GM19395 (cell line): Measurements from ENCODE around the gene DTYMK.

Experiments used
- ATAC-seq: cut with Tn5 transposase; IDR thresholded peaks from one replicate; pipeline ENCODE4 v1.9.1; 2021; ENCODE audit warnings: mild to moderate bottlenecking, moderate library complexity; ENCODE audit not compliant: unreplicated experiment

The DTYMK gene

DNA sequence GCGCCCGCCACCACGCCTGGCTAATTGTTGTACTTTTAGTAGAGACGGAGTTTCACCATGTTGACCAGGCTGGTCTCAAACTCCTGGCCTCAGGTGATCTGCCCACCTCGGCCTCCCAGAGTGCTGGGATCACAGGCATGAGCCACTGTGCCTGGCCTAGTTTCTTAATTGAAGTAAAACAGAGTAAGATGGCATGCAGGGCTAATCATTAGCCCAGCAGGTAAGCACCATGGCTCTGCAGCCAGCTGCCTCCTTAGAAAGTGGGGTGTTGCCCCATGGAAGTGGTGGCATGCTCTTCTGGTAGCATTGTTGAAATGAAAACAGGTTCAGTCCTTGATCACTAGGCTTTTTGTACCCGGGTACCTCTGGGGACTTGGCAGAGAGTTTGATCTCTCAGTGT is 36.7 kb downstream of the DTYMK start:
- ATAC-seq, result no peak

DNA sequence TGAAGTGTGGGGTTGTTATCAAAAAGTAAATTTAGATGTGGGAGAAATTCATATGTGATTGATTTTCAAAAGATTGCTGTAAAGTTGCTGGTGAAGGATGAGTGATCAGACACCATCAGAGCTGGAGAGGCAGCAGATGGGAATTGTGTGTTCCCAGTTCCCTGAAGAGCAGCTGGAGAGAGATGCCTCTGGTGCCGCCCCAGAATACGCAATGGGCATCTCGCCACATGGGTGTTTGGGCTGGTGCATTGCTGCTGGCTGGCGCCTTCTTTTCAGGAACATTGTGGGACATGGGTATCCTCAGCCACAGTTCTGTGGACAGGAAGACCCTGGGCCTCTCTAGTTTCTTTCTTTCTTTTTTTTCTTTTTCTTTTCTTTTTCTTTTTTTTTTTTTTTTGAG is 37.2 kb downstream of the DTYMK start:
- ATAC-seq, result no peak

DNA sequence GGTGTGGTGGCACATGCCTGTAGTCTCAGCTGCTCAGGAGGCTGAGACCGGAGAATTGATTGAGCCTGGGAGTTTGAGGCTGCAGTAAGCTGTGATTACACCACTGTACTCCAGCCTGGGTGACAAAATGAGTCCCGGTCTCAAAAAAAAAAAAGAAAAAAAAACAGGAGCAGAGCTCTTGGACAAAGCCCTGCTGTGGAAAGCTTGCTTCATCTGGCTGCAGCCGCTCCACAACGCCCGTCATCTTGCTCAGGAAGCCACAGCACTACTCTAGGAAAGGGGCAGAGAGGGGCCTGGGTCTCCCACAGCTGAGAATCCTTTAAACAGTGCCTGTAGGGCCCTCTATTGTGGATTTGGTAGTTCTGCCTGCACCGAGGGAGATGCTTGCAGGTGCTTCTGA is 38.2 kb downstream of the DTYMK start:
- ATAC-seq, result no peak

DNA sequence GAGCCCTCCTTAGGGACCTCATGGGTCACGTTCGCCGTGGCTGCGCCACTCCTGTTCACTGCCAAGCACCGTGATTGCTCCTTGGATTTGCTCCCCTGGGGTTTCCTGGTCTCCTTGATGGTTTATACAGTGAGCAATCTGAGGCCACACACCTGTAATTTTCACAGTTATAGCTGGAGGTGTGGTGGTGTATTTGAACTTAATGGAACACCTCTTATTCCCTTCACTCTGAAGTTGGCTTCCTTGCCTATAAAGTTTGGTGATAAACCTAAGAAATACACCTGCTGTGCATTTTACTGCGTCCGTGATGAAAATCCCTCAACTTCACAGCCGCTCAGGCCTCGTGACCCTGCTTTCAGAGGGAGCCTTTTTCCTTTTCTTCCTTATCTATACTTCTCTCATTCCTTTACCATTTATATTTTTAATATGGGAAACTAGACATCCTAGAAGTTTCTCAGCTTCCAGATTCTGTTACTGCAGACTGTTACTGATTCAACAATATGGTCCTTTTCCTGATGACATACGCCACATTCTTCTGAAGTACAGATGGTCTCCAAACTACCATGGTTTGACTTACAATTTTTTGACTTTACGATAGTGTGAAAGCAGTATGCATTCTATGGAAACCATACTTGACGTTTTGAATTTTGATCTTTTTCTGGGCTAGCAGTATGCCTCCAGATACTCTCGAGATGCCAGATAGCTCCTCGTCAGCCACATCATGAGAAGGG is 40.5 kb downstream of the DTYMK start:
- no peak for ATAC-seq

DNA sequence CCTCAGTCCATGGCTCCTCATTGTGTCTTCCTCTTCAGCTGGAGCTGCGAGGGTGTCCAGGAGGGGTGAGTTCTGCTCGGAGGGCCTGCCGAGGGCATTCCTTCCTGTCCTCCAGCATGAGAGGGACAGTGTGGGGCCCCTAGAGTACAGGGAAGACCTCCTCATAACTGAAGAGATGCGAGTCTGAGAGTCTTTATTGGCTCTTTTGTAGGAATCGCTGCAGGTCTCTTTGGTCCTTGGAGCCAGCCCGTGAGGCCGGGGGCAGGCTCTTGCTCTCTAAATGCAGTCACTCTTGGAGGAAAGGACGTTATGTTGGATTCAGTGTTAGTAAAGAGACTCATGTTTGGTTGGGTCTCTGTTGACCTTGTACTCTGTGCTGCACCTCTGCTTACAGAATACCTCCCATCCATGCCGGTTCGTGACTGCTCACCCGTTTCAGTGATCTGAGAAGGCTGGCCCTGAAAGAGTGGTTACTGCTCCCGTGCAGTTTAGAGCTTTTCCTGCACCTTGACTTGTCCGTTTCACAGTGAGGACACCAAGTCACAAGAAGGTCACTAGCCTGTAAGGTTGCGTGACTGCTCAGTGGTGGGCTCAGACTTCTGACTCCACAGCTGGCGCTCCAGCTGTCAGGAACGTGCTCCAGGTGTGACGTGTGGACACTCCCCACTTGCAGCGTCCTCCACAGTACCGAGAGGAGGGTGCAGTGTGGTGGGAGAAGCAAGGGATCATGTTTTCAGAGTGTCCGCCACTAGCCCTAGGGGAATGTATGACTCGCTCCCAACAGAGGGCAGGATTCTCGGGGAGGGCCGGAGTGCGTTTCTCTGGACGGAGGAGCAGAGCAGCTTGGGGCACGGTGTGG is 41.3 kb downstream of the DTYMK start:
- ATAC-seq, result no peak

DNA sequence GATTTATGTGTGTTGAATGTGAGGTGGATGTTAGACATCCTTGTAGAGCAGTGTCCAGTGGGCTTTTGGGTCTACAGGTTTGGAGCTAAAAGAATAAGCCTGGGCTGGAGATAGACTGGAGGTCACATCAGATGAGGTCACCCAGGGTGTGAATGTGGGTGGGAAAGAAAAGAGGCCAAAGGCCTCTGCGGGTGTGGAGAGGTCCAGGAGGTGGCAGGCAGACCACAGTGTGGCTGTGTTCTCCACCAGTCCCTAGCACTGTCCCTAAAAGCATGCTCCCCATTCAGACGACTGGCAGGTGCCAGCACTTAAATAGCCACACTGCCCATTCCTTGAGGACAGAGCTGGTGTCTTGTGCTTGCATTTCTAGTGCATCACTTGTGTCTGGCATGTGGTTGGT is 45.0 kb downstream of the DTYMK start:
- ATAC-seq, result no peak

DNA sequence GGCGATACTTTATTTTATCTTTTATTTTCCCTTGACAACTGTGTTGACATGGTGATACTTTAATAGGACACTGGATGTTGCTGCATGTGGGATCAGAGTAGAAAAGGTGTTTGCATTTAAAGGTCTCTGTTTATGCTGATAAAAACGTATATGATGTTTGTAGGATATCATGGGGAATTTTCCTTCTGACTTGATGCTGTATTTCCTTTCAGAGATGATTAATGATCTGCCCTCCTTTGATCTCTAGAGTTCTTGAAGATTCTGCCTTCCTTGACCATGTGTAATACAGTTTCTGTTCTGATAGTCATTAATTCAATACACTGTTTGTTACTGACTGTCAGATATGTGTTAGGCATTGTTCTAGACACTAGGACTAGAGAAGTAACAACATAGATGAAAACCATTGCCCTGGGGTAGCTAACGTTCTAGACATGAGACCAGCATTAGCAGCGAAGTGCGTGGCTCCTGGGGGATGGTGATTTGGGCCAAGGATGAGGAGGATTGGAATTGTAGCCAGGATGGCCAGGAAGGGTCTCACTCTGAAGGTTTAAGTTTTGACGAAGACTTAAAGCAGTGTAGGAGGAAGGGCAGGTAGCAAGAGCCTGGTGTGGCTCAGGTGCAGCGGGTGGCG is 46.3 kb downstream of the DTYMK start:
- no peak for ATAC-seq

DNA sequence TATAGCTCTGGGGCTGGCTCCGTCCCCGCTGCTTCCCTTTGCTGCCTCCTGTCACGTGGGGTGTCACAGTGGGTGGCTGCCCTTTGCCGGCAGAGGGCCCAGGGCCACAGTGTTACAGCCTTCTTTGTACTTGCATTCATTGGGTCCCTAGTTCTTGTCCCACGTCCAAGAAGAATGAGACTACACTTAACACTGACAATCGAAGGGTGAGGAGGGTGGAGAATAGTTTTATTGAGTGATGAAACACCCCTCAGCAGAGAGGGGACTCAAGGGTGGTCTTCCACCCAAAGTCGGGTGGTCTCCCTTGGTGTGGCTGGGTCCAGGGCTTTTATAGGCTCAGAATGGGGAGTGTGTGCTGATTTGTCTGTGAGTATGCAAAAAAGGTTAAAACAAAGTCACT is 47.2 kb downstream of the DTYMK start:
- ATAC-seq, result no peak

DNA sequence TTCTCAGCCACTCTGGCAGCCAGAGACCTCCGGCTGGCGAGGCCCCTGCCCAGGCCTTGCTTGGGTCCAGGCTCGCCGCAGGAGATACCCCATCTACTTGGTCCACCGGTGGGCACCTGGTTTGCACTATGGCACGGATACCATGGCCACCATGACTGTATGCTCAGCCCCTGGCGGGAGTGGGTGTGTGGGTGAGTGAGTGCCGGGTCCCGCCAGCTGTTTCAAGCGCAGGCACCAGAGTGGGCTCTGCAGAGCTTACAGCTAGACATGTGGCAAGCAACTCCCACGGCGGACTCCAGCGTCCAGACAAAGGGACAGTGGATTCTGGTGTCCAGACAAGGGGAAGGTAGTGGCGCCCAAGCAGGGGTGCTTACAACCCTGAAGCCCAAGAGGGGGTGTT is 47.7 kb downstream of the DTYMK start:
- ATAC-seq, result no peak

DNA sequence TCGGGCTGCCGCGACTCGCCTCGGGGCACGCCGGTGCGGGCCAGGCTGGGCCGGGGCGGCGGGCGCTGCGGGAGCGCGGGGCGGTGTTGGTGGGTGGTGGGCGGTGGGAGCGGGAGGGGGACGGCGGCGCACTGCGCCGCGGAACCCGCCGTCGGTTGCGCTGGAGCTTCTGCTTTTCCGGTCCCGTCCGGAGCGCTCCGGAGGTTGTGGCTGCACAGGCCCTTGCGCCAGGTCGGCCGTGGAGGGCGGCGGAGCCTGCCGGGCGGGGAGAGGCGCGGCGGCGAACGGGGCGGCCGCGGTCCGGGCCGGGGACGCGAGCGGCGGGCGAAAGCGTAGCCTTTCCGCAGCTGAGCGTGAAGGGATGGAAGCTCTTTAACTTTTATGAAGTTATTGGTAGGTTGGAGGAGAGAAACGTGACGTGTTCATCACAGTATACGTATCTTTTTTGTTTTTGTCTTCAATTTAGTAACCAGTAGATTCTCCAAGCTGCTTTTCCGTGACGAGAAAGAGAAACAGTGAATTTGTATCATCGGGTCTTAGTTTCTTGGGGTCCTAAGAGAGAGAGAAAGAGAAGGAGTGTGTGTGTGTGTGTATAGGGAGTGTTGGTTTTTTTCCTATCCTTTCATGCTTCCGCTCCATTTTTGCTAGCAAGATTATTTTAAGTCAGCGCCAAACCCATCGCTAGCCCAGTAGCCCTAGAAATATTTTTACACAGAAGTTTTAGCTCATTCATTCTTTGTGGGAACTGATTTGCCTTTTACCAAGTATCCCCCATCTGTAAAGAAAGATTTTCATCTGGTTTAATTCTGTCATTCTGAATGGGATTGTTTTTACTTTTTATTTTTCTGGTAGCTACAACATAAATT is 48.6 kb downstream of the DTYMK start:
- peak; percentile 33 for ATAC-seq

DNA sequence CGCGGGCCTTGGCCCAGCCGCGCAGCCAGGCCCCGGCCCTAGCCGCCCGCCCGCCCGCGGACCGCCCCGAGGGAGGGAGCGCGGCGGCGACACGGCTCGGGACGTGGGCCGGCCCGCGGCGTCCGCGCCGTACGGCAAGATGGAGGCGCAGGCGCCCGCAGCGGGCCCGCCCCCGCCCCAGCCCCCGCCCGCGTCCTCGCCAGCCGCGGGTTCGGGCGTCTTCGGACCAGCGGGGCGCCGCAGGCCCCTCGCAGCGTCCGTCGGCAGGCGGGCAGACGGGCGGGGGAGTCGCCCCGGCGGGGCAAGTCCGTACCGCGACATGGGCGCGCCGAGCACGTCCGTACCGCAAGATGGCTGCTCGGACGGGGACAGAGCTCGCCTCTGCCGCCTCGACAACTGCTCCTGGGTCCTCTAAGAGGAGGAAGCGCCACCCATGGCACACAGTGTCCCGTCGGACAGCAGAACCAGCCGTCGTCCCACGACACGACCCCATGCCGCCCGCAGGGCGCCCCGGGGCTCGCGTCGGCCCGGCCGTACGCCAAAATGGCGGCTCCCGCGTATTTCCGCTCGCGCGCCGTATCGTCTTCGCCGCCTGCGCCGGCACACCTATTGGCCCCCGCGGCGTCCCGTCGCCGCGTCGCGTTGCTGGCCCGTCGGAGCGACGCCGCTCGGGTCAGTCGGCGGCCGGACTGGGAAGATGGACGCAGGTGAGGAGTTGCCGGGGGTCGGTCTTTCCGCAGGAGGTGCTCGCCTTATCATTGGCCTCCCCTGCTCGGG is 49.4 kb downstream of the DTYMK start, which contains the start of the genes ATG4B and THAP4:
Gene ATG4B, plus strand, starts transcription at position 676 of the 777 bp plus-strand sequence. Its CDS starts 22 bp downstream, at position 698.
Gene THAP4, minus strand, starts transcription at position 141 of the 777 bp plus-strand sequence. CDS start 141 bp downstream, outside the sequence.
- ATAC-seq, result peak; percentile 67

DNA sequence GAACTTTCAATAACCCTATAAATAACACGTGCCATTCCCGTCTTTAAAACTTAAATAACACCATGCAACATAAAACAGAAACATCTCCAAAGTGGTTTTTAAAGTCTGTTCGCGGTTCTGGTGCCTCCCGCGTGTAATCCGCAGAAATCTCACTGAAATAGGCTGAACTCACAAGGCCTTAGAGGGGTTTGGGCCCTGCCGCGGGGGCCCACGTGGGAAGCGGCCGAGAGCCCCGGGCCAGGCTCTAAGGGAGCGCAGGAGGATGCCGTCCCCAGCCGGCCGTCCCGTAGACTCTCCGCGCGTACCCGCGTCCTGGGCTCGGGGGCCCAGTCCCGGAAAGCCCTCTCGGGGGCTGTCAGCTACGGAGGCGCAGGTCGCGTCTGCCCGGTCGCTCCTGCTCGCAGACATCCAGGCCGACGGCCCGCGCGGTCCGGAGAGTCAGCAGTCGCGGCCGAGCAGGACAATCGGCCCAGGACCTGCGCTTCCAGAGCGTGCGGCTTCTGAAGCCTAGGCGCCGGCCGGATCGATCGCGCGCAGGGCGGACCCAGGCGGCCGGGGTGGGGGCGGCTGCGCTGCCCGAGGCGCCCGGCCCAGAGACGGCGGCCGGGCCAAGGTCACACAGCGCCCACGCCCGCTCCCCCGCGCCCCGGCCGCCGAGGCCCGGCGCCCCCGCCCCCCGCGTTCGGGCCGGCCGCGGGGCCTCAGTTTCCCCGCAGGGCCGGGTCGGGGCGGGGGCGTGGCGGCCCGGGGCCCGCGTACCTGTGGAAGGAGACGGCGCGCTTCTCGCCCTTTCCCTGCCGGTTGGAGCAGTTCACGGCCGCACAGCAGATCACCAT is 50.2 kb downstream of the DTYMK start:
- ATAC-seq, result peak; percentile 36

DNA sequence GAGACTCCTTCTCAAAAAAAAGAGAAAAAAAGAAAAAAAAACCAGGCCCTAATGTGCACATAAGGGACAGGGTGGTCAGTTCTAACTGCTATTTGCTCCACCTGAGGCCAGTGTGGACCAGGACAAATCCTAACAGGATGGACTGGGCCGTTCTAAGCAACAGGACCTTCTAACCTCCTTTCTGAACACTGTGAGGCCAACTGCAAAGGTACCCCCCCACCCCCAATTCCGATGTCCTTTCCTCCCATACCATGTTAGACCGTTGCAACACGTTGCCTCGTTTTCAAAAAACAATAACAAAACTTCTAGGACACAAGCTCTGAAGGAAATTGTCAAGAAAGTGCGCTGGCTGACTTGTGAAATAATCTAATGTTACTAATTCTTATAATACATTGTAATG is 50.9 kb downstream of the DTYMK start:
- ATAC-seq, result no peak

DNA sequence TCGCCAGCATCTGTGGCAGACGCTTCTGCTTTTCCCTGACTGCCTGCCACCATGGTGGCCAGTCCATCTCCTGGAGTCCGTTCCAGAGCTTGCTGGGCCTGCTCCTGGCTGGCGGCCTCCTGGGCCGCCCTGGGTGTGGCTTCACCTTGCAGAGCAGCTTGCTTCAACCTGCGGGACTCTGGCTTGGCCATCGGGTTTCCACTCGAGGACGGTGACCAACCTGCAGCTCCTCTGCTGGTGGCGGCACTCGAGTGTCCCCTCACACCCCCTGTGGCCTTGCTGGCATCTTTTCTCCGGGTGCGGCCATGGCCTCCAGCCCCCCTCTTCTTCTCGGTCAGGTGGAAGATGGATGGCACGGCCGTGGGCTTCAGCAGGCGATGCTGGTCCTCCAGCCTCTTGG is 53.1 kb downstream of the DTYMK start:
- ATAC-seq, result no peak

DNA sequence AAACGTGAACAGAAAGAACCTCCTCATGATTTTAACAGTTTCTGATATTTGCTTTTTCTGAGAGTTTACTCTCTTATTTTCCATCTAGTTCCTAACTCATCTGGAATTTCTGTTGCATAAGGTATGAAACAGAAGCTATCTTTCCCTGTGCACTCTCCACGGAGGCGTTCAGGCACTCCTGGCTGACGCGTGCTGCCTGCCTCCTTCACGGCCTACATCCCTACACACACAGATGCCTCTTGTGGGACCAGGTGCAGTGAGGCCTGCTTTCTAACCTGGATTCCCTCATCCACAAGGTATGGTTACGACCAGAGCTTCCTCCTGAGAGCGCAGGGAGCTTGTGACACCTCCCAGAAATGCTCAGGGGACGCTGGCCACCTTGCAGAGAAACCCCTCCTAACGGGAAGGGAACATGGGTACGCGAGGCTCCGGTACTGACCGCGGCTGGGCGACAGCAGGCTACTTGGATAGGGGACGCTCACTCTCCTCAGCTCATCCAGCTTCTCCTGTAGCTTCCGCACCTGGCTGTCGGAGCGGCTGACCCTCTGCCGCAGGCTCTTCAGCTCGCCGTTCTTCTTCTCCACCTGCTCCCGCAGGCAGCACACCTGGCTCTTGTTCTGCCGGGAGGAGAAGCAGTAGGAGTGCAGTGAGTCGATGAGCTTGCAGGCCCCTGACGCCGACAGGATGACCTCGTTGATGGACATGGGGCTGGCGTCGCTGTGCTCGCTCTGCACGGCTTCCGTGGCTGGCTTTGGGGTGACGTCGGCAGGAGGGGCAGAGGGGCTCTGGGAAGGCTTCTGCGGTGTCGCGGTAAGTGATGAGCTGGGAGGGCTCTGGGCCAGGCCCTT is 53.9 kb downstream of the DTYMK start:
- ATAC-seq, result no peak

DNA sequence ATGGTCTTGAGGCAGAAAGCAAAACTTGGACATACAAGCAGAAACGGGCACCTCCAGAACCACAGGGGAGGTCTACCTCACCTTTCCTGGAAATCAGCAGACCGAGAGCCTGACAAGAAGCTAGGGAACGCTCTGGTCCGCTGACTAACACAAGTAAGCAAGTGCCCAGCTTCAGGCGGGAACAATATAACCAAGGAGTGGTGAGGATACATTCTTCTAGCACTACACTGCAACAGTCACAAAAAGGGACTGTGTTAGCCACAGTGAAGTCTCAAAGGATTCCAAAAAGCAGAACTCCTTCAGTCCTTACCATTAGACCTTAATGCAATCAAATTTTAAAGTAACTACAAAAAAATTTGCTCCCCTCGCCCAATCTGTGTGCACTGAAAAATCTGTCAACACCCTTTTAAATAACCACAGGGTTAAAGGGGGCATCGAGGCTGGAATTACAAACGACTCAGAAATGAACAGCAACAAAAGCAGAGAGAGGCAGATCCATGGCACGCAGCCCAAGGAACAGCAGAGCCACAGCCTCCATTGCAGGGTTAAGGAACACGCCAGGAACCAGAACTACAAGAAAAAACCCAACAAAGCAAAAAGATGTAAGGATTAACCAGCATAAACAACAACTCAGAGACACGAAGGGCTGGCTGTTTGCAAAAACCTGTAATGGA is 56.7 kb downstream of the DTYMK start:
- no peak for ATAC-seq

DNA sequence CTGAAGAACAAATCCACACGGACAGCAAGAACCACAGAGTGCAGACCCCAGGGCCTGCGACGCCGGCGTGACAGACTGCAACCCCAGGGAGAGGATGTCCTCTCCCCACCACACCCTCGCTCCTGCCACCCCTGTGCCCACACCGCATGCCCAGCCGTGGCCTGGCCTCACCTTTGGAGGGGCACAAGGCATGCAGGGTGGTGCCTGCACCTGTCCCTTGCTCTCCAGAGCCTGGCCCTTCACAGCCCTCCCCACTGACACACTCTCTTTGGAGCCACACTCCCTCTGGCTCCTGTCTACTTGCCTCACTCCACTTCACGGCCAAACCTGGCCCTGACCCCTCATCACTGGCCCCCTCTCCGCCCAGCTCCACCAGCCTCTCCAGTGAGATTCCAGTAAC is 58.9 kb downstream of the DTYMK start:
- ATAC-seq, result no peak
